GM20000 (cell line): Measurements from ENCODE around the gene KRT5.

Source experiments
- DNase-seq: peaks from one replicate; pipeline ENCODE4 v3.0.0; 2012; ENCODE audit warnings: low spot score
- TF ChIP-seq, protein P1 (sequence below): IDR thresholded peaks from 2 replicates; pipeline ENCODE4 v1.5.1; 2012; ENCODE audit warnings: mild to moderate bottlenecking, control low read depth; ENCODE audit errors: extremely low read depth, missing control alignments

Gene KRT5

DNA sequence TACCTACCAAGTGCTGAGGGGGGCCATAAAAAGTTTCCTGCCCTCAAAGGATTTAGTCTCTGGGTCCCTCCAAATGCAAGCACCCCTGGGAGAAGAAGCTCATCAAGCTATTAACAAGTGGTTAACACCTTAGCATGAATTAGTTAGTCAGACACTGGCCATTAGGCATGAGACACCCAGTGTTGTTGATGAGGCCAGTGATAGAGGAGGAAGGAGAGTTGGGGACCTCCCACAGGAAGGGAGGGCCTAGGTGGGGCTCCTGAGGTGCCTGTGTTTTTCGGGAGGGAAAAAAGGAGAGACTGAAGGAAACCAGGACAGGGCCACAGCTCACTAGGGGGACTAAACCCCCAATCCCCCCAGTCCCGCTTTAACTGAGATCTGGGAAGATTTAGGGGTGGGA, 37.3 kb upstream of the KRT5 start:
- DNase-seq: no peak
- TF ChIP-seq, protein P1, sequence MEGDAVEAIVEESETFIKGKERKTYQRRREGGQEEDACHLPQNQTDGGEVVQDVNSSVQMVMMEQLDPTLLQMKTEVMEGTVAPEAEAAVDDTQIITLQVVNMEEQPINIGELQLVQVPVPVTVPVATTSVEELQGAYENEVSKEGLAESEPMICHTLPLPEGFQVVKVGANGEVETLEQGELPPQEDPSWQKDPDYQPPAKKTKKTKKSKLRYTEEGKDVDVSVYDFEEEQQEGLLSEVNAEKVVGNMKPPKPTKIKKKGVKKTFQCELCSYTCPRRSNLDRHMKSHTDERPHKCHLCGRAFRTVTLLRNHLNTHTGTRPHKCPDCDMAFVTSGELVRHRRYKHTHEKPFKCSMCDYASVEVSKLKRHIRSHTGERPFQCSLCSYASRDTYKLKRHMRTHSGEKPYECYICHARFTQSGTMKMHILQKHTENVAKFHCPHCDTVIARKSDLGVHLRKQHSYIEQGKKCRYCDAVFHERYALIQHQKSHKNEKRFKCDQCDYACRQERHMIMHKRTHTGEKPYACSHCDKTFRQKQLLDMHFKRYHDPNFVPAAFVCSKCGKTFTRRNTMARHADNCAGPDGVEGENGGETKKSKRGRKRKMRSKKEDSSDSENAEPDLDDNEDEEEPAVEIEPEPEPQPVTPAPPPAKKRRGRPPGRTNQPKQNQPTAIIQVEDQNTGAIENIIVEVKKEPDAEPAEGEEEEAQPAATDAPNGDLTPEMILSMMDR: no peak

GRCh38 chr12:52555577-52555976, 35.4 kb upstream of the KRT5 start:
- DNase-seq: no peak
- TF ChIP-seq, protein P1: no peak

DNA sequence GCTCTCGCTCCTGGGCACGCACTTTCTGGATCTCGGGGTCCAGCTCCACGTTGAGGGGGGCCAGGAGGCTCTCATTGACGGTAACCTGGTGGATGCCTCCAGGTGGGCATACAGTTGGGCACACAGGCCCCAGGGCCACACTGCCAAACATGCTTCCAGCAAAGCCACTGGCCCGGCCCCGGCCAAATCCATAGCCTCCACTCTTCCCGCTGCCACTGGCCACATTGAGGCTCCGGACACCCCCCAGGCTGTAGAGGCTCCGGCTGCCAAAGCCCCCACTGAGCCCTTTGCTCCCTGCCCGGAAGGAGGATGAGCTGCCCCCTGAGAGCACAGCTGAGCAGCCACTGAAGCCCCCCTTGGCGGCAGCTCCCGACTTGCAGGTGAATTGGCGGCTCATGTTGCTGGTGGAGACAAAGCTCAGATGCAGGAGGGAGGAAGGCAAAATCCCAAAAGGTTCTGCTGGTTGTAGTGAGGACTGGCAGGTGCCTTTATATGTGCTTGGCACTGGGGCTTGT, 32.5 kb upstream of the KRT5 start, which contains the start of gene KRT71:
TSS of gene KRT71 (minus strand) at position 465 of the 515 bp plus-strand sequence. CDS start at position 397, 68 bp downstream.
- TF ChIP-seq, protein P1: no peak
- no peak for DNase-seq

DNA sequence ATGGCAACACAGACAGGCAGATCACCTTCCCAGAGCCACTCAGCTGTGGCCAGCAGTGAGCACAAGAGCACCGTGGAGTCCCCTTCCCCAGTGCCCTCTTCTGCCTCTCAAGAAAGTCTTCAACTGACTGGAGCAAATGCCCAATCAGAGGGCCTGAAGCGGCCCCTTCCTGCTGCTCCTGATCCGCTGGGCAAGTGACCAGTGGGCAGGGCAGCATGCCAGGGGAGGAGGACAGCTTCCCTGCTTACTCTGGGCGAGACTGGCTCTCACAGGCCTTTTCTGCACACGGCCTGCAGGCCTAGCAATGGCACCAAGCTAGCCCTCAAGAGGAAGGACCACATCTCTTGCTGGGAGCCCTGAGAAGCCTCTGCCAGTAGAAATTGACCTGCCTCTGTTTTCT, 31.9 kb upstream of the KRT5 start:
- DNase-seq: no peak
- TF ChIP-seq, protein P1: no peak

- TF ChIP-seq, protein P1: no peak
- DNase-seq: no peak
Observed at GRCh38 chr12:52551216-52551865, 31.1 kb upstream of the KRT5 start.

- TF ChIP-seq, protein P1: no peak
Observed at GRCh38 chr12:52546126-52546525, 25.9 kb upstream of the KRT5 start.

GRCh38 chr12:52543985-52544883, 24.0 kb upstream of the KRT5 start:
- TF ChIP-seq, protein P1: no peak
- no peak for DNase-seq

More at GRCh38 chr12:52546126-52546525, 25.9 kb upstream of the KRT5 start:
- DNase-seq: no peak
